ENCODE data around the gene PTCHD4.

The PTCHD4 gene

GRCh38 chr6:48099713-48100587 is 11.0 kb downstream of the PTCHD4 start:
- no peak for DNase-seq

GRCh38 chr6:48098923-48099322 is 12.1 kb downstream of the PTCHD4 start:
- no peak for DNase-seq

- no peak for DNase-seq
Measured at GRCh38 chr6:48092550-48093217, 18.3 kb downstream of the PTCHD4 start.

DNA sequence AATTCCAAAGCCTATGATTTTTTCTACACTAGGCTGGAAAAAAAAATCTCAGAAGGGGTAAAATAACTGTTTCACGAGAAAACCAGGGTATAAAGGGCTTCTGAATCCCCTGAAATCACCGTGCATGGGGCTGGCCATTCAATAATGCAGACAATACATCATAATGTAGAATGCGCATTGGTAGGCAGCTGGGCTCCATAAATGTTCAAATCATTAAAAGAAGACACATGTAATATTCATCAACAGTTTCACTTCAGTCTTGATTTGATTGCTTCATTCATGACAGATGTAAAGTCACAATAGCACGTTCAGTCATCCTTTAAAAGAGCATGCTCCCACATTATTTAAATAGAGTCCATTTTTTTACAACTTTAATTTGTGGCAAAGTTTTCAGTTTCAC is 20.5 kb downstream of the PTCHD4 start:
- DNase-seq = no peak

- DNase-seq = no peak
Measured at GRCh38 chr6:48087448-48087847, 23.5 kb downstream of the PTCHD4 start.

GRCh38 chr6:48086187-48086586 is 24.8 kb downstream of the PTCHD4 start:
- DNase-seq = no peak

GRCh38 chr6:48085131-48085741 is 25.8 kb downstream of the PTCHD4 start:
- no peak for DNase-seq

GRCh38 chr6:48084201-48084600 is 26.8 kb downstream of the PTCHD4 start:
- no peak for DNase-seq

DNA sequence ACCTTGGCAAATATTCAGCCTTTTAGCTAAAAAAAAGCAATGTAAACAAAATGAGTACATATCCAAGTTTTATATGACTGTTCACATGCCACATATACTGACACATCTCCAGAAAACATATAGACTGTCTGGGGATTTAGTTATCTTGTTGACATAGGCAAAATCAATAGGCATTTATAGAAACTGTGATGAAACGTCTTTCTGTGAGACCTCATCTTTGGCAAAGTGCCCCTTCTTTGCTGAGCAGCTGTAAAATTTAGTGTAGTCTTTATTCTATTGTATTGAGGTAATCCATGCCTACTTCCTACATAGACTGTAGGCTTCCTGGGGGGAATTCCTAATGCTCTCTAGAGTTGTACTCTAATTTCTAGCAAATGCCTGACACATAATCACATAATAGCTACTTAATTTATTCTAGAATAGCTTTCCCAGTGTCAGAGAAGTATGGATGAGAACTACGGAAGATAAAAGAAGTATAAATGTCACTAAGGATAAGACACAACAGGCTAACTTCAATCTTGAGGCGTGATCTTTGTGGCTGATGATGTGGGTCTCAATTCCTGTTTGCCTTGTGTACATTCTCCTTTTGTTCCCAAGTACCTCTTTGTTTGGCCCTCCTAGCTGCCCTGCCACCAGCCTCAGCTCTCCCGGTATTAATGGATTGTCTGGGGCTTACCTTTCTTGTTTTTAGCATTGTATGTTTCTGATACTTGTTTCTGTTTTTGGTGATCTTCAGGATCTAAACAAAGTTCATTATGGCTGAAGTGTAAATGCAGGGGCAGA is 30.6 kb downstream of the PTCHD4 start:
- no peak for DNase-seq

DNA sequence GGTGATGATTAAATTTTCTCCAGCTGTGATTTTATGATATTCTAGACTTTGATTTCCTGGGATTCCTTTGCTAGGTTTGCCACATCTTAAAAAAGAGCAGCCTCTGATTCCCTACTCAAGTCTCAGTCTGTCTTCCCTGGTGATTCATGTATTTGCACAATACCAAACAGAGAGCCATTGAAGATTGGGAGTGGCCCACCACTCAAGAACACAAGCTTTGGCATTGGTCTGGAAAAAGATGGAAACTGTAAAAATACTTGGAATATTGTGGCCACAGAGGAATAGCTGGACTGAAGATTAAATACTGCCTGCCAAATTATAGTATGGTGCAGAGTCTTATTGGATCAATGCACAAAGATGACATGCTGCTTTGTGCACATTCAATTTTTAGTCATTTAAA is 32.9 kb downstream of the PTCHD4 start:
- no peak for DNase-seq

GRCh38 chr6:48075181-48075580 is 35.8 kb downstream of the PTCHD4 start:
- no peak for DNase-seq

GRCh38 chr6:48073976-48074767 is 36.8 kb downstream of the PTCHD4 start:
- DNase-seq = no peak

GRCh38 chr6:48071833-48072232 is 39.2 kb downstream of the PTCHD4 start:
- DNase-seq = no peak

- no peak for DNase-seq
Measured at GRCh38 chr6:48069280-48069679, 41.7 kb downstream of the PTCHD4 start.

DNA sequence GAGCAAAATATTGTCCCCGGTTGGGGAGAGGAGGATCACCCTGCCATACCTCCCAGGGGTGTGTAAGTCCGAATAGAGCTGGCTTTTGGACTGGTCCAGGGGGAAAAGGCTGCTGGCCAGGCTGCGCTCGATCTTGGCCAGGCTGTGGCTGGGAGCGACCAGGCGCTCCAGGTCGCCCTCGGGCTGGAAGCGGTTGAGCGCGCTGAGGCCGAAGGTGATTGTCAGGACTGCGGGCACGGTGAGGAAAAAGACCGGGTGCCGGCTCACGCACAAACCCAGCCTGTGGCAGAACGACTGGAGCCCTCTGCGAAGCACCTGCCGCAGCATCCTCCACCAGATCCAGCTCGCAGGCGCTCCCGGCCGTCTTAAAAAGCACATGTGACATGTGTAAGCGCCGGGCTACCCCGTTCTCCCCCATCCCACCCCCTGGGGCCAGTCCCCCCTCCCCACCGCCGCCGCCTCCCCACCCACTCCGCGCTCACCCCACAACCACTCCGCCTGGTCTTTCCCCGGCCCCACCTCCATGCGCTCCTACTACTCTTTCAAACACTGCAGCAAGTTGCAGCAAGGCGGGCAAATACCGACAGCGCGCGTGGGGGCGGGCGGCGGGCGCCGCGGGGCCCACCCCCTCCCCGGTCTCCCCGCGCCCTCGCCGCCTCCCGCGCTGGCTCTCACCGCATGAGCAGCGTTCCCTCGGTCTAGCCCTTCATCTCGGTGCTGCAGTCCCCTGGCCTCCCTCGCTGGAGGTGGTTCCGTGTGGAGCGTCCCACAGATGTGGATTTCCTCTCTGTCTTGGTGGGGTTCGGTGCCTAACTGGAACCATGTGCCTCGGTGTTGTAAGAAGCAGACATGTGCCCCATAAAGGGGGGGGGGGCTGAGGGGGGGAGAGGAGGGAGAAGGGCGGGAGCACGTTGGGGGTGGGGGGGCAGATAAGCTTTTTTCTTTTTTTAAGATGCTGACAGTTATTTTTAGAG is 42.4 kb downstream of the PTCHD4 start:
- no peak for DNase-seq

DNA sequence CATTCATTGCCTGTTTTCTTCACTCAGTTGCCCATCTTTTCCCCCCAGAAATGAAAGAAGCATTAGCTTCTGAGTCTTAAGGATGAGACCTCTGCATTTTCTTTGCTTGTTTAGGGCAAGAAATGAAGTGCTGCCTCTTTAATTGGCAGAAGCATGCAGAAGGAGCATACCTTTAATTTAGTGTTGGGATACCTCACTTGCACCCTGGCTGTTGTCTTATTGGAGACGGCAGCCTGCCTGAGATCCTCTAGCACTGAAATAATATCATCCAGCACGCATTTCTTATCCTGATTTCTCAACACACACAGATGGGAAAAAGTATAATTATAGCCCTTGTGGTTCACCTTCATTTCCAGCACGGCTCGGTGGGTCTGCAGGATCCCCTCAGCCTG is 43.1 kb downstream of the PTCHD4 start:
- DNase-seq = no peak

DNA sequence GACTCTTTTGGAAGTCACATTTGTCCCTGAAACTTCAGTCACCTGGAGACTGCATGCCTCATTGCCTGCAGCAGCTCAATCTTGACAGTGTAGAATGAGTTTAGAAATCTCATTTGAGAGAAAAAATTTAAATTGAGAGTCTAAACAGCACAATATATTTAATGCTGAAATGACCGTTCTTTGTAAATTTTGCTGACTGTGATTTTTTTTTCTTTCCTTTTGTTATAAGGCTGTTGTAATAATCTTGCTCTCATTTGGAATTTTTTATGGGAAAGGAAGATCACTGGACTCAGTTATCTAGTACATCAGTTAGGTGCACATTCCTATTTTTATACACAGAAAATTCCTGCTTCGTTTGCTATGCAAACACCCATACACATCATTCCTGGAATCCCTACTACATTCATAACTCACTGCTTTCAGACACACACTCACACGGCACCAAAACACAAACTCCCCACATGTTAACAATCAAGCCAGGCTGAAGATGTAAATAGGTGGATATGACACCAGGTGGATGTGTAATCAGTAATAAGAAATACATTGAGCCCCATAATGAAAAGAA is 43.8 kb downstream of the PTCHD4 start:
- DNase-seq = no peak

DNA sequence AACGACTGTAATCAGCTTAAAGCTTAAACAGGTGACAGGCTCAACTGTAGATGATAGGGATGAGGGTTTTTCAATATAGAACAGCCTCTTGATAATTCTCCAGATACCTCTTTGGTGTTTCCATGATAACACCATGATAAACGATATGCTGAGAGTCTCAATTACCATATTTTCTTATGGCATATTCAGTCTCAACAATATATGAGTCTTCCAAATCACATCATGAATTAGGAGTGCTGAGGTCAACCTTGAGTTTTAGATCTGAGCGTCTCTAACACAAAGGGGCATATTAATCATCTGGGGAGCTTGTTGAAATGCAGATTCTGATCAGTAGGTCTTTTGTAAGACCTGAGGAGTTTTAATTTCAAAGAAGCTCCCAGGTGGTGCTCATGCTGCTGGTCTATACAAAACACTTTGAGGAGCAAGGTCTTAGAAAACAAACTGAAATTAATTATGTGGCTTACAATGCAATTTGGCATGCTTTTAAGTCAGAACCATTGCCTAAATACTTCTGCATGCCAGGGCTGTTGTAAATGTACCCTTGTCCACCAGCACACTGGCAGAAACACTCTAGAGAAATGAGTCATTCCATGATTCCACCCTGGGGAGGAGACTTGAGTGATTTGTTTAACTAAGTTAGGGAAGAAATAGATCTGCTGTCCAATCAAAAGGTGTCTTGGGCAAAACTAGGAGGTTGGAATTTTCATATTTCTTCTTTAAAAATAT is 49.6 kb downstream of the PTCHD4 start:
- DNase-seq = no peak

All from activated CD8-positive, alpha-beta memory T cell treated with anti-CD3 and anti-CD28 coated beads, Interleukin-2, amount 50 U/mL, for 4 hours (primary cell).